ENCODE measurements around the gene S100A3. TPM values are rescaled to one million over a fixed set of nuclear protein-coding genes. Genes with fewer than 3 reads are reported as not detected.

S100A3 gene
- total RNA-seq, 1 experiment from 2014 or later = 12.0 TPM

DNA sequence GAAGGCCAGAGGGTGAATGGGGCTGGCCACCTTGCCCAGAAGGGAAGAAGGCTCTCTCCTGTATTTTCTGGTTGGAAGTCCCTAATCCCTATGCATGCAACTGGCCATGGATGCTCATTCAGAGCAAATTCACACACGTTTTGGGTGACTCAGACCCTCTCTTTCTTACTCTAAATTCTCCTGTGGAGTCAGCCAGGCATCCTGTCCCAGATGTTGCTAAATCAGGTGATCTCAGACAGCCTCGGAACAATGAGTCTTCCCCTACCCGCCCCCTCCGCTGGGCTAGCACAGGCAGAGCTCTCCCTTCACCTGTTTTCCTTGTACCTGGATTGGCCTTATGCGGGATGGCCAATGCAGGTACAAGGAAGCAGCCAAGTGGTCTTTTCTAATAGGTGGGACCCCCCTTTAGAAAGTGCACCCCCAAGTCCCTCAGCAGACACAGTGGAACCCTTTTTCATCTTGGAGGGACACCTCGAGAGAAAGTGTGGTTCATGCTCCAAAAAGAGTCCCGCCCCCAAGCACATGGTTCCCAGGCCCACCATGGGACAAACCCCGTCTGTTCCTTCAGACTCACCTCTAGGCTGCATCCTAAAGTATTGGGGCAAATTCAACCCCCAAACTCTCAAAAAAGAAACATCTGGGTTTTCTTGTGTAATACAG lies 21.9 kb downstream of the S100A3 start:
- in situ Hi-C loops (cut with HindIII; ENCODE audit: low pct_unique_long_range_greater_than_20kb, low sequenced_read_pairs) = no loop called here
- ChIA-PET CTCF (no interaction called here), POLR2A (no interaction called here)
- Histone ChIP-seq H3K27ac (ENCODE audit: low read length) (peak overlapping the region; percentile 9), H3K4me1 (ENCODE audit: control insufficient read depth, insufficient read depth, low read length) (peaks cover 6% of the 10 kb centered on the region), H3K36me3 (ENCODE audit: control insufficient read depth, insufficient read depth, low read length) (no peaks in the 10 kb centered on the region), H3K4me3 (ENCODE audit: low read depth in 2 of 2, low read length in 2 of 2) (no peak overlapping the region), H3K9me3 (ENCODE audit: control insufficient read depth, insufficient read depth, low read depth, low read length) (no peaks in the 10 kb centered on the region), H3K27me3 (ENCODE audit: control insufficient read depth, insufficient read depth, low read length) (no peaks in the 10 kb centered on the region)
- BruUV-seq (replicated peaks) = no TSS peak
- 0 out of 2 replicates have a peak, but pooled peaks have one; percentile 31 for ATAC-seq
- intact Hi-C loops (cut with micrococcal nuclease; ENCODE audit: unreplicated experiment) = no loop called here
- TF ChIP-seq SIN3A (IDR thresholded peaks at IDR 0.05; ENCODE audit: borderline replicate concordance, insufficient read depth, low read depth, low read length) = no peak
- no peak for TF ChIP-seq TCF7L2 (IDR thresholded peaks at IDR 0.05; ENCODE audit: low read depth, low read length)
- TF ChIP-seq, protein P1, sequence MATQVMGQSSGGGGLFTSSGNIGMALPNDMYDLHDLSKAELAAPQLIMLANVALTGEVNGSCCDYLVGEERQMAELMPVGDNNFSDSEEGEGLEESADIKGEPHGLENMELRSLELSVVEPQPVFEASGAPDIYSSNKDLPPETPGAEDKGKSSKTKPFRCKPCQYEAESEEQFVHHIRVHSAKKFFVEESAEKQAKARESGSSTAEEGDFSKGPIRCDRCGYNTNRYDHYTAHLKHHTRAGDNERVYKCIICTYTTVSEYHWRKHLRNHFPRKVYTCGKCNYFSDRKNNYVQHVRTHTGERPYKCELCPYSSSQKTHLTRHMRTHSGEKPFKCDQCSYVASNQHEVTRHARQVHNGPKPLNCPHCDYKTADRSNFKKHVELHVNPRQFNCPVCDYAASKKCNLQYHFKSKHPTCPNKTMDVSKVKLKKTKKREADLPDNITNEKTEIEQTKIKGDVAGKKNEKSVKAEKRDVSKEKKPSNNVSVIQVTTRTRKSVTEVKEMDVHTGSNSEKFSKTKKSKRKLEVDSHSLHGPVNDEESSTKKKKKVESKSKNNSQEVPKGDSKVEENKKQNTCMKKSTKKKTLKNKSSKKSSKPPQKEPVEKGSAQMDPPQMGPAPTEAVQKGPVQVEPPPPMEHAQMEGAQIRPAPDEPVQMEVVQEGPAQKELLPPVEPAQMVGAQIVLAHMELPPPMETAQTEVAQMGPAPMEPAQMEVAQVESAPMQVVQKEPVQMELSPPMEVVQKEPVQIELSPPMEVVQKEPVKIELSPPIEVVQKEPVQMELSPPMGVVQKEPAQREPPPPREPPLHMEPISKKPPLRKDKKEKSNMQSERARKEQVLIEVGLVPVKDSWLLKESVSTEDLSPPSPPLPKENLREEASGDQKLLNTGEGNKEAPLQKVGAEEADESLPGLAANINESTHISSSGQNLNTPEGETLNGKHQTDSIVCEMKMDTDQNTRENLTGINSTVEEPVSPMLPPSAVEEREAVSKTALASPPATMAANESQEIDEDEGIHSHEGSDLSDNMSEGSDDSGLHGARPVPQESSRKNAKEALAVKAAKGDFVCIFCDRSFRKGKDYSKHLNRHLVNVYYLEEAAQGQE (IDR thresholded peaks at IDR 0.05; ENCODE audit: insufficient read depth in 1 of 2, low read depth in 2 of 2, low read length in 1 of 2) = no peak
- DNase-seq (ENCODE audit: low read depth, low spot score) = no peak

DNA sequence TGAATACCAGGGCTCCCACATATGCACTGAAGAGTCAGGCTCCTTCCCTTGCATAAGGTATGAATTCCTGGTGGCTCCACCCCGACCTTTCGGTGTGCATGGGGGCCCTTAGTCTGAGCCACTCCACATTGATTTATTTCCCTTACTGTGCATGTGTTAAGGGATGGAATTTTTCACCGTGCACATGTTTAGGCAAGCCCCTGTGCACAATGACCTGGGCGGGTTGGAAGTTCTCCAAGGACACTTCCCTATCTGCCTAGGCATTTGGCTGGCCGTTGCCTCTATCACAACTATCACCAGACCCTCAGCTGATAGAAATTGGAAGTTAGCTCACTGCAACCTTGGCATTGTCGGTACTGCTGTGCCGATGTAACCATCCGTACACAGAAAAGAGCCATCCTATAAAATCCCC lies 22.9 kb downstream of the S100A3 start:
- no TSS peak for BruUV-seq (replicated peaks)
- H3K4me3 ChIP-seq (ENCODE audit: low read depth in 2 of 2, low read length in 2 of 2) = no peak overlapping the region
- ChIA-PET POLR2A (interaction anchor here (0.8 kb wide), 1 partner anchor 10 kb away, joined by 3 read pairs; the partner anchor contains the start of gene S100A6), CTCF (interaction anchor here (0.9 to 1.1 kb wide), 2 partner anchors 16 to 46 kb away, joined by 3 to 5 read pairs; no protein-coding TSS in a partner anchor)
- H3K27ac ChIP-seq (ENCODE audit: low read length) = peak overlapping the region; percentile 9
- in situ Hi-C loops (cut with HindIII; ENCODE audit: low pct_unique_long_range_greater_than_20kb, low sequenced_read_pairs) = no loop called here
- no peaks in the 10 kb centered on the region for H3K36me3 ChIP-seq (ENCODE audit: control insufficient read depth, insufficient read depth, low read length)
- peaks cover 5% of the 10 kb centered on the region; the same call in 1 of the 2 replicates for H3K4me1 ChIP-seq (ENCODE audit: control insufficient read depth, insufficient read depth, low read length)
- no peaks in the 10 kb centered on the region for H3K27me3 ChIP-seq (ENCODE audit: control insufficient read depth, insufficient read depth, low read length)
- intact Hi-C loops (cut with micrococcal nuclease; ENCODE audit: unreplicated experiment) = no loop called here
- DNase-seq (ENCODE audit: low read depth, low spot score) = no peak
- H3K9me3 ChIP-seq (ENCODE audit: control insufficient read depth, insufficient read depth, low read depth, low read length) = no peaks in the 10 kb centered on the region
- peak; percentile 27; the same call in 1 of the 2 replicates for ATAC-seq
- TF ChIP-seq TCF7L2 (IDR thresholded peaks at IDR 0.05; ENCODE audit: low read depth, low read length) = no peak
- TF ChIP-seq, protein P1 (IDR thresholded peaks at IDR 0.05; ENCODE audit: insufficient read depth in 1 of 2, low read depth in 2 of 2, low read length in 1 of 2) = no peak
- no peak for TF ChIP-seq SIN3A (IDR thresholded peaks at IDR 0.05; ENCODE audit: borderline replicate concordance, insufficient read depth, low read depth, low read length)
- TF ChIP-seq CTCF (IDR thresholded peaks at IDR 0.05) = no peak
- no peak for TF ChIP-seq POLR2AphosphoS5 (IDR thresholded peaks at IDR 0.05; ENCODE audit: low read depth, low read length)
